C1 segment of cervical spinal cord (tissue), 14 donors: ENCODE measurements around the gene FAM50A.
"Not testable (repeated sequence)": the region's sequence is repeated elsewhere in the genome, so short reads cannot be mapped to it uniquely, and the experiment has no call there.

ENCODE experiments used
- DNase-seq, 14 donors: peaks; one replicate each; lab custom pipeline; 2025; lab: John Stamatoyannopoulos, UW

FAM50A gene

GRCh38 chrX:154482786-154483185 is 38.8 kb downstream of the FAM50A start:
- no peak for DNase-seq

GRCh38 chrX:154483325-154483724 is 39.4 kb downstream of the FAM50A start:
- no peak for DNase-seq

GRCh38 chrX:154484255-154485149 is 40.6 kb downstream of the FAM50A start:
- no peak for DNase-seq

GRCh38 chrX:154485150-154486051 is 41.5 kb downstream of the FAM50A start:
- DNase-seq = peak in 1 of 14 donors; percentile 27

- peak in 1 of 14 donors; percentile 43 for DNase-seq
Measured at GRCh38 chrX:154486052-154486395, 42.1 kb downstream of the FAM50A start.

GRCh38 chrX:154486396-154487207 is 42.7 kb downstream of the FAM50A start, which contains the start of gene UBL4A:
UBL4A (minus strand) TSS chrX:154486615; CDS start chrX:154486584, 31 bp downstream.
- DNase-seq = peak in 7 of 14 donors; percentile 21 to 62 (median 38)

- no peak for DNase-seq
Measured at GRCh38 chrX:154487518-154488290, 43.8 kb downstream of the FAM50A start.

GRCh38 chrX:154488336-154489075 is 44.6 kb downstream of the FAM50A start:
- no peak for DNase-seq

- no peak for DNase-seq
Measured at GRCh38 chrX:154489182-154489581, 45.2 kb downstream of the FAM50A start.

GRCh38 chrX:154490021-154490413 is 46.1 kb downstream of the FAM50A start:
- DNase-seq = peak in 5 of 14 donors; percentile 8 to 44 (median 30)

- peak; percentile 21 to 93 (median 84) for DNase-seq
Measured at GRCh38 chrX:154490414-154491083, 46.6 kb downstream of the FAM50A start, which contains the start of gene SLC10A3. SLC10A3 (minus strand) TSS chrX:154490629; CDS start chrX:154488940, 1,689 bp downstream.

- no peak for DNase-seq
Measured at GRCh38 chrX:154494715-154495114, 50.8 kb downstream of the FAM50A start.

- no peak for DNase-seq
Measured at GRCh38 chrX:154495472-154495922, 51.6 kb downstream of the FAM50A start.

- DNase-seq = not testable (repeated sequence)
Measured at GRCh38 chrX:154496591-154497137, 52.7 kb downstream of the FAM50A start.
